Mucosa of gallbladder (tissue), 1 donor: Measurements from ENCODE around the gene SLC28A1. TPM values are rescaled to one million over a fixed set of nuclear protein-coding genes. Genes with fewer than 3 reads are reported as not detected.

Experiments used
- DNase-seq: peaks from one replicate; pipeline ENCODE4 v3.0.0-alpha.2; 2020; ENCODE audit warnings: low spot score
- total RNA-seq: library from RNA; stranded (reverse); gene quantifications from one replicate; pipeline ENCODE4 v1.2.1, GENCODE V29; 2021
- donor health status: DM: no; HTN: no; CAD: no.

Gene SLC28A1
- total RNA-seq, 1 donor from 2014 or later = 2.6 TPM

DNA sequence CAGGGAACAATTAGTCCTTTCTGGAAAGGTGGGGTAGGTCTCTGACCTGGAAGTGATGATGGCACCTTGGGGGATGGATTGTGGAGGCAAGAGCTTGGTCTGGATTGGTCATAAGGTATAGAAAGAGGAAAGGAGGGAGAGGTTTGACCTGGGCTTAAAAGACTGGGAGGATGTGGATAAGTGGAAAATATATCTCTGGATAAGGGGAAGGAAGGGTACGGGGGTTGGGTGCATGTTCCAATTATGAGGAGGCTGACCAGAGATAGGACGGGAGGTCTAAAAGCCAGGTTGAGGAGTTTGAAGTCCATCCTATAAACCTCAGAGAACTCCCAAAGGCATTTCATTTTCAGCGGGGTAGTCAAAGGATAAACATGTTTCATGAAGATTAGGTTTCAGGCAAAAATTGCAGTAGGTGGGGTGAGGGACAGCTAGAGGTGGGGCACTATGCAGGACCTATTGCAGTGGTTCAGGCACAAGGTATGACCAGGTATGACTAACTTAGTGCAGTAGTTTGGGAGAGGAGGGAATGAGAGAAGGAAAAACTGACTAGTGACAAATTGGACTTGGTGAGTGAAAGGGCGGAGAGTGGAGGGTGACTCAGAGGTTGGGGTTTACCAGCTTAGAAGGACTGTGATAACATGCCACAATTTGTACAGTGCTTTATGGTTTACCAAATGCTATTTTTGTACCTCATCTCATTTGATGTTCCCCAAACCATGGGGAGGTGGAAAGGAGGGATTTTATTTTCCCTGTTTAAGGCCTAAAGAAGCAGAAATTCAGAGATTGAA lies 107.9 kb downstream of the SLC28A1 start:
- no peak for DNase-seq

Other genes starting within 250 kb of the SLC28A1 start
- 38.7 TPM for gene WDR73, start 230.4 kb upstream of the SLC28A1 start, total RNA-seq
- 8.1 TPM for gene NMB, start 226.5 kb upstream of the SLC28A1 start, total RNA-seq
- 121 TPM for gene SEC11A, start 168.5 kb upstream of the SLC28A1 start, total RNA-seq
- gene ZNF592, start 136.1 kb upstream of the SLC28A1 start, total RNA-seq = 29.3 TPM
- gene ALPK3, start 67.3 kb upstream of the SLC28A1 start, total RNA-seq = 7.6 TPM
- gene PDE8A, start 97.2 kb downstream of the SLC28A1 start, total RNA-seq = 80.0 TPM